Measurements from ENCODE around the gene MIOX. TPM values are rescaled to one million over a fixed set of nuclear protein-coding genes. Genes with fewer than 3 reads are reported as not detected.

MIOX gene
- total and polyA plus RNA-seq, 2 of the 13 experiments (the other 11 are each of a cell fraction or from before 2014, with no cell fraction given), result 1.5 to 2.9 TPM

DNA sequence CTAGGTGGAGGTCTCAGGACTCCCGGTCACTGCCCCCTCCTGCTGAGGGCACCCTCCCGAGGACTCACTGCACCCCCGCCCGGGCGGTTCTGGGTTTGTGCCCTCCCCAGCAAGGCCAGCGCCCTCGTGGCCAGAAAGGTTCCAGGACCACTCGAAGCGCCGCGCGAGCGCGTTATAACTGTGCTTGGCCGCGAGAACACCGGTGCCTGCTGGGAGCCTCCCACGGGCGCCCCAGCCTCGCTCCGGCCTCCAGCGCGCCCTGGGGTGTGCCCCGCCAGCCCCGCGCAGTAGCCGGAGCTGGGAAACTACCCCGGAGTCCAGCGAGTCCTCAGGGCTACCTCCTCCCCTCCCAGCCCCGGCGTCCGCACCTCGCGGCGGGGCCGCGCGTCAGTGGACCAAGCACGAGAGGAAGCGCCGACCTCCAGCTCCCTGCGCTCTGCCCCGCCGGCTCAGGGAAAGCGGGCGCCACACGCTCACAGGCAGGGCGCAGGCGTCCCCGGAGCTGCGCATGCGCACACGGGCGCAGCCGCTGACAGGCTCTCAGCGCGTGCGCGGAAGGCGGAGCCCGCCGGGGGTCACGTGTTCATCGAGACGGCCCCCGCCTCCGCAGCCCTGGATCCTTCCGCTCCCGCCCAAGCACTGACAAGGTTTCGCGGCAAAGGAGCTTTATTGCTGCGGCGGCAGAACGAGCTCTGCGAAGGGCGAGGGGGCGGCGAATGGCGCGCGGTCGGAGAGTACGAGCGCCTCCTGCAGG, 38.6 kb downstream of the MIOX start, which contains the start of gene SCO2 (continued):
- TF ChIP-seq, protein P1, sequence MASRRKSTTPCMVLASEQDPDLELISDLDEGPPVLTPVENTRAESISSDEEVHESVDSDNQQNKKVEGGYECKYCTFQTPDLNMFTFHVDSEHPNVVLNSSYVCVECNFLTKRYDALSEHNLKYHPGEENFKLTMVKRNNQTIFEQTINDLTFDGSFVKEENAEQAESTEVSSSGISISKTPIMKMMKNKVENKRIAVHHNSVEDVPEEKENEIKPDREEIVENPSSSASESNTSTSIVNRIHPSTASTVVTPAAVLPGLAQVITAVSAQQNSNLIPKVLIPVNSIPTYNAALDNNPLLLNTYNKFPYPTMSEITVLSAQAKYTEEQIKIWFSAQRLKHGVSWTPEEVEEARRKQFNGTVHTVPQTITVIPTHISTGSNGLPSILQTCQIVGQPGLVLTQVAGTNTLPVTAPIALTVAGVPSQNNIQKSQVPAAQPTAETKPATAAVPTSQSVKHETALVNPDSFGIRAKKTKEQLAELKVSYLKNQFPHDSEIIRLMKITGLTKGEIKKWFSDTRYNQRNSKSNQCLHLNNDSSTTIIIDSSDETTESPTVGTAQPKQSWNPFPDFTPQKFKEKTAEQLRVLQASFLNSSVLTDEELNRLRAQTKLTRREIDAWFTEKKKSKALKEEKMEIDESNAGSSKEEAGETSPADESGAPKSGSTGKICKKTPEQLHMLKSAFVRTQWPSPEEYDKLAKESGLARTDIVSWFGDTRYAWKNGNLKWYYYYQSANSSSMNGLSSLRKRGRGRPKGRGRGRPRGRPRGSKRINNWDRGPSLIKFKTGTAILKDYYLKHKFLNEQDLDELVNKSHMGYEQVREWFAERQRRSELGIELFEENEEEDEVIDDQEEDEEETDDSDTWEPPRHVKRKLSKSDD (CRISPR knock-in tag; IDR thresholded peaks at IDR 0.05; ENCODE audit: low read depth), result 0 out of 2 replicates have a peak, but pooled peaks have one; percentile 37
- TF ChIP-seq ZFYVE20 (CRISPR knock-in tag; IDR thresholded peaks at IDR 0.05; ENCODE audit: borderline replicate concordance, low read depth) (no peak), ZNF235 (CRISPR knock-in tag; IDR thresholded peaks at IDR 0.05; ENCODE audit: borderline replicate concordance) (no peak), XBP1 (CRISPR knock-in tag; IDR thresholded peaks at IDR 0.05) (no peak), GABPB1 (CRISPR knock-in tag; IDR thresholded peaks at IDR 0.05) (peak; percentile 81), ZNF274 (CRISPR knock-in tag; IDR thresholded peaks at IDR 0.05) (peak; percentile 84), NFYB (CRISPR knock-in tag; IDR thresholded peaks at IDR 0.05) (peak; percentile 18; the same call in 1 of the 2 replicates), TBX2 (CRISPR knock-in tag; IDR thresholded peaks at IDR 0.05; ENCODE audit: borderline replicate concordance) (peak; percentile 86), ZEB1 (IDR thresholded peaks at IDR 0.05; ENCODE audit: insufficient replicate concordance, low read depth) (no peak), PTBP1 (IDR thresholded peaks at IDR 0.05; ENCODE audit: low read depth, low read length, poor library complexity, severe bottlenecking) (no peak), TSC22D2 (CRISPR knock-in tag; IDR thresholded peaks at IDR 0.05; ENCODE audit: borderline replicate concordance) (peak; percentile 35; the same call in 1 of the 2 replicates), CHD2 (IDR thresholded peaks at IDR 0.05; ENCODE audit: low read depth, low read length) (peak; percentile 77)
- TF ChIP-seq, protein P2, sequence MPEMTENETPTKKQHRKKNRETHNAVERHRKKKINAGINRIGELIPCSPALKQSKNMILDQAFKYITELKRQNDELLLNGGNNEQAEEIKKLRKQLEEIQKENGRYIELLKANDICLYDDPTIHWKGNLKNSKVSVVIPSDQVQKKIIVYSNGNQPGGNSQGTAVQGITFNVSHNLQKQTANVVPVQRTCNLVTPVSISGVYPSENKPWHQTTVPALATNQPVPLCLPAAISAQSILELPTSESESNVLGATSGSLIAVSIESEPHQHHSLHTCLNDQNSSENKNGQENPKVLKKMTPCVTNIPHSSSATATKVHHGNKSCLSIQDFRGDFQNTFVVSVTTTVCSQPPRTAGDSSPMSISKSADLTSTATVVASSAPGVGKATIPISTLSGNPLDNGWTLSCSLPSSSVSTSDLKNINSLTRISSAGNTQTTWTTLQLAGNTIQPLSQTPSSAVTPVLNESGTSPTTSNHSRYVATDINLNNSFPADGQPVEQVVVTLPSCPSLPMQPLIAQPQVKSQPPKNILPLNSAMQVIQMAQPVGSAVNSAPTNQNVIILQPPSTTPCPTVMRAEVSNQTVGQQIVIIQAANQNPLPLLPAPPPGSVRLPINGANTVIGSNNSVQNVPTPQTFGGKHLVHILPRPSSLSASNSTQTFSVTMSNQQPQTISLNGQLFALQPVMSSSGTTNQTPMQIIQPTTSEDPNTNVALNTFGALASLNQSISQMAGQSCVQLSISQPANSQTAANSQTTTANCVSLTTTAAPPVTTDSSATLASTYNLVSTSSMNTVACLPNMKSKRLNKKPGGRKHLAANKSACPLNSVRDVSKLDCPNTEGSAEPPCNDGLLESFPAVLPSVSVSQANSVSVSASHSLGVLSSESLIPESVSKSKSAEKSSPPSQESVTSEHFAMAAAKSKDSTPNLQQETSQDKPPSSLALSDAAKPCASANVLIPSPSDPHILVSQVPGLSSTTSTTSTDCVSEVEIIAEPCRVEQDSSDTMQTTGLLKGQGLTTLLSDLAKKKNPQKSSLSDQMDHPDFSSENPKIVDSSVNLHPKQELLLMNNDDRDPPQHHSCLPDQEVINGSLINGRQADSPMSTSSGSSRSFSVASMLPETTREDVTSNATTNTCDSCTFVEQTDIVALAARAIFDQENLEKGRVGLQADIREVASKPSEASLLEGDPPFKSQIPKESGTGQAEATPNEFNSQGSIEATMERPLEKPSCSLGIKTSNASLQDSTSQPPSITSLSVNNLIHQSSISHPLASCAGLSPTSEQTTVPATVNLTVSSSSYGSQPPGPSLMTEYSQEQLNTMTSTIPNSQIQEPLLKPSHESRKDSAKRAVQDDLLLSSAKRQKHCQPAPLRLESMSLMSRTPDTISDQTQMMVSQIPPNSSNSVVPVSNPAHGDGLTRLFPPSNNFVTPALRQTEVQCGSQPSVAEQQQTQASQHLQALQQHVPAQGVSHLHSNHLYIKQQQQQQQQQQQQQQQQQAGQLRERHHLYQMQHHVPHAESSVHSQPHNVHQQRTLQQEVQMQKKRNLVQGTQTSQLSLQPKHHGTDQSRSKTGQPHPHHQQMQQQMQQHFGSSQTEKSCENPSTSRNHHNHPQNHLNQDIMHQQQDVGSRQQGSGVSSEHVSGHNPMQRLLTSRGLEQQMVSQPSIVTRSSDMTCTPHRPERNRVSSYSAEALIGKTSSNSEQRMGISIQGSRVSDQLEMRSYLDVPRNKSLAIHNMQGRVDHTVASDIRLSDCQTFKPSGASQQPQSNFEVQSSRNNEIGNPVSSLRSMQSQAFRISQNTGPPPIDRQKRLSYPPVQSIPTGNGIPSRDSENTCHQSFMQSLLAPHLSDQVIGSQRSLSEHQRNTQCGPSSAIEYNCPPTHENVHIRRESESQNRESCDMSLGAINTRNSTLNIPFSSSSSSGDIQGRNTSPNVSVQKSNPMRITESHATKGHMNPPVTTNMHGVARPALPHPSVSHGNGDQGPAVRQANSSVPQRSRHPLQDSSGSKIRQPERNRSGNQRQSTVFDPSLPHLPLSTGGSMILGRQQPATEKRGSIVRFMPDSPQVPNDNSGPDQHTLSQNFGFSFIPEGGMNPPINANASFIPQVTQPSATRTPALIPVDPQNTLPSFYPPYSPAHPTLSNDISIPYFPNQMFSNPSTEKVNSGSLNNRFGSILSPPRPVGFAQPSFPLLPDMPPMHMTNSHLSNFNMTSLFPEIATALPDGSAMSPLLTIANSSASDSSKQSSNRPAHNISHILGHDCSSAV (CRISPR knock-in tag; IDR thresholded peaks at IDR 0.05; ENCODE audit: borderline replicate concordance), result peak; percentile 63; the same call in 1 of the 2 replicates
- TF ChIP-seq, protein P3, sequence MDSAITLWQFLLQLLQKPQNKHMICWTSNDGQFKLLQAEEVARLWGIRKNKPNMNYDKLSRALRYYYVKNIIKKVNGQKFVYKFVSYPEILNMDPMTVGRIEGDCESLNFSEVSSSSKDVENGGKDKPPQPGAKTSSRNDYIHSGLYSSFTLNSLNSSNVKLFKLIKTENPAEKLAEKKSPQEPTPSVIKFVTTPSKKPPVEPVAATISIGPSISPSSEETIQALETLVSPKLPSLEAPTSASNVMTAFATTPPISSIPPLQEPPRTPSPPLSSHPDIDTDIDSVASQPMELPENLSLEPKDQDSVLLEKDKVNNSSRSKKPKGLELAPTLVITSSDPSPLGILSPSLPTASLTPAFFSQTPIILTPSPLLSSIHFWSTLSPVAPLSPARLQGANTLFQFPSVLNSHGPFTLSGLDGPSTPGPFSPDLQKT (CRISPR knock-in tag; IDR thresholded peaks at IDR 0.05; ENCODE audit: borderline replicate concordance), result no peak
